Measurements from ENCODE around the gene UGT1A6.
"Not testable (repeated sequence)": the region's sequence is repeated elsewhere in the genome, so short reads cannot be mapped to it uniquely, and the experiment has no call there.

Gene UGT1A6

DNA sequence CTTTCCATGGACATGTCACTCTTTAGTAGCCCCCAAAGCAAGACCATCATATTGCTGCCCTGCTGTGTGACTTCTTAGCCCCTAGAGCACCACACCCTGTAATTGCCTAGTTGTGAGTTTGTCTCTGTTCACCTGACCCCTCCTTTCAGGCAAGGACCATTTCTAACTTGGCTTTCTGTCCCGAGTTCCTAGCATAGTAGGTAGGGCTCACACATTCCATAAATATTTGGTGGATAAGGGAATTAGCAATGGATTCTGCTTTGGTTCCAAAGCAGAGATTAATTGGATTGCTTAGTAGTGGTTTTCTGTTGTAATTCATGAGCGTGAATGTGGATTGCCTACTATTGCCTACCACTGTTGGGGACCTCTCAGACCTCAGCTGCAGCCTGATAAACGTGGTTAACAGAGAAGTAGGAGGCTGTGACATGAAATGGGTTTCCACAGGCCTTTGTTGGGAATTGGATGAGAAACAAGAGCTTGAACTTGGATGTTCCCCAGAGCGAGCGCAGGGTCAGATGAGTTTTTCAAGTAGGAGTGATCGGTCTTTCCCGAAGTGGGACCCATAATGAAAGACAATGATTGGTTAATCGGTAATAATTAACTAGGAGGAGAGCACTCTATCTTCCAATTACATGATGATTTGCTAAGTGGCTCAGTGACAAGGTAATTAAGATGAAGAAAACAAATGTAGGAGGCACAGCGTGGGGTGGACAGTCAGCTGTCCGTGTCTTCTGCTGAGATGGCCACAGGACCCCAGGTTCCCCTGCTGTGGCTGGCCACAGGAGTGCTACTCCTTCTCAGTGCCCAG is 54.0 kb downstream of the UGT1A6 start:
- H4K20me1 ChIP-seq (ENCODE audit: insufficient read depth, low read length), result no peaks in the 10 kb centered on the region
- no peak overlapping the region for H3K9ac ChIP-seq (ENCODE audit: low read length)
- no peak overlapping the region for H3K27ac ChIP-seq (ENCODE audit: low read depth, low read length, poor library complexity, severe bottlenecking)
- H3K9me3 ChIP-seq (ENCODE audit: low read length), result no peaks in the 10 kb centered on the region
- TF ChIP-seq EZH2 (IDR thresholded peaks at IDR 0.05; ENCODE audit: borderline replicate concordance, low read length), result no peak
- no peak for TF ChIP-seq CTCF (IDR thresholded peaks at IDR 0.05; ENCODE audit: low read length)
- no peaks in the 10 kb centered on the region for H3F3A ChIP-seq (ENCODE audit: insufficient read depth, low read length)
- H3K4me3 ChIP-seq (ENCODE audit: low read depth, low read length, poor library complexity, severe bottlenecking), result no peak overlapping the region
- no peaks in the 10 kb centered on the region for H3K9me2 ChIP-seq (ENCODE audit: low read depth, low read length)
- no peaks in the 10 kb centered on the region for H3K27me3 ChIP-seq (ENCODE audit: insufficient read depth, low read length)
- no peaks in the 10 kb centered on the region for H3K36me3 ChIP-seq (ENCODE audit: insufficient read depth, low read length)
- H3K79me2 ChIP-seq (ENCODE audit: insufficient read depth, low read length), result no peaks in the 10 kb centered on the region
- H3K4me2 ChIP-seq (ENCODE audit: low read length), result no peak overlapping the region
- H2AFZ ChIP-seq (ENCODE audit: low read length), result no peak overlapping the region
- H3K4me1 ChIP-seq (ENCODE audit: insufficient read depth, low read length, severe bottlenecking), result no peaks in the 10 kb centered on the region

DNA sequence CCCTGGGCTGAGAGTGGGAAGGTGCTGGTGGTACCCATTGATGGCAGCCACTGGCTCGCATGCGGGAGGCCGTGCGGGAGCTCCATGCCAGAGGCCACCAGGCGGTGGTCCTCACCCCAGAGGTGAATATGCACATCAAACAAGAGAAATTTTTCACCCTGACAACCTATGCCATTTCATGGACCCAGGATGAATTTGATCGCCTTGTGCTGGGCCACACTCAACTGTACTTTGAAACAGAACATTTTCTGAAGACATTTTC is 54.5 kb downstream of the UGT1A6 start:
- H3K27me3 ChIP-seq (ENCODE audit: insufficient read depth, low read length), result no peaks in the 10 kb centered on the region
- H3K9me3 ChIP-seq (ENCODE audit: low read length), result no peaks in the 10 kb centered on the region

DNA sequence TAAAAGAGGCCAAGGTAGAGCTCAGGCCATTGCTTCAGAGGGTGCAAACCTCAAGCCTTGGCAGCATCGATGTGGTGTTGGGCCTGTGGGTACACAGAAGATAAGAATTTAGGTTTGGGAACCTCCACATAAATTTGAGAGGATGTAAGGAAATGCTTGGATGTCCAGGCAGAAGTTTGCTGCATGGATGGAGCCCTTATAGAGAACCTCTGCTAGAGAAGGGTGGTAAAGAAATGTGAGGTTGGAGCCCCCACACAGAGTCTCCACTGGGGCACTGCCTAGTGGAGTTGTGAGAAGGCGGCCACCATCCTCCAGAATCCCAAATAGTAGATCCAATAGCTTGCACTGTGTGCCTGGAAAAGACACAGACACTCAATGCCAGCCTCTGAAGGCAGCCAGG is 58.0 kb downstream of the UGT1A6 start:
- not testable (repeated sequence) for H3K36me3 ChIP-seq (ENCODE audit: insufficient read depth, low read length); H3K4me3 ChIP-seq (ENCODE audit: low read depth, low read length, poor library complexity, severe bottlenecking); H3K9ac ChIP-seq (ENCODE audit: low read length); H3K27me3 ChIP-seq (ENCODE audit: insufficient read depth, low read length); H3K4me1 ChIP-seq (ENCODE audit: insufficient read depth, low read length, severe bottlenecking); H3K9me3 ChIP-seq (ENCODE audit: low read length); H3K79me2 ChIP-seq (ENCODE audit: insufficient read depth, low read length); H4K20me1 ChIP-seq (ENCODE audit: insufficient read depth, low read length); H3K27ac ChIP-seq (ENCODE audit: low read depth, low read length, poor library complexity, severe bottlenecking); H3F3A ChIP-seq (ENCODE audit: insufficient read depth, low read length); H3K4me2 ChIP-seq (ENCODE audit: low read length); H2AFZ ChIP-seq (ENCODE audit: low read length); H3K9me2 ChIP-seq (ENCODE audit: low read depth, low read length)

More for the DNA sequence above, 54.5 kb downstream of the UGT1A6 start:
- H3K9me2 ChIP-seq (ENCODE audit: low read depth, low read length), result no peaks in the 10 kb centered on the region
- no peaks in the 10 kb centered on the region for H3F3A ChIP-seq (ENCODE audit: insufficient read depth, low read length)
- no peak overlapping the region for H2AFZ ChIP-seq (ENCODE audit: low read length)
- no peaks in the 10 kb centered on the region for H3K36me3 ChIP-seq (ENCODE audit: insufficient read depth, low read length)
- no peaks in the 10 kb centered on the region for H3K4me1 ChIP-seq (ENCODE audit: insufficient read depth, low read length, severe bottlenecking)
- no peak overlapping the region for H3K4me3 ChIP-seq (ENCODE audit: low read depth, low read length, poor library complexity, severe bottlenecking)
- TF ChIP-seq EZH2 (IDR thresholded peaks at IDR 0.05; ENCODE audit: borderline replicate concordance, low read length) (no peak), CTCF (IDR thresholded peaks at IDR 0.05; ENCODE audit: low read length) (no peak)
- H3K27ac ChIP-seq (ENCODE audit: low read depth, low read length, poor library complexity, severe bottlenecking), result no peak overlapping the region
- no peak overlapping the region for H3K4me2 ChIP-seq (ENCODE audit: low read length)
- H4K20me1 ChIP-seq (ENCODE audit: insufficient read depth, low read length), result no peaks in the 10 kb centered on the region
- no peaks in the 10 kb centered on the region for H3K79me2 ChIP-seq (ENCODE audit: insufficient read depth, low read length)
- no peak overlapping the region for H3K9ac ChIP-seq (ENCODE audit: low read length)

DNA sequence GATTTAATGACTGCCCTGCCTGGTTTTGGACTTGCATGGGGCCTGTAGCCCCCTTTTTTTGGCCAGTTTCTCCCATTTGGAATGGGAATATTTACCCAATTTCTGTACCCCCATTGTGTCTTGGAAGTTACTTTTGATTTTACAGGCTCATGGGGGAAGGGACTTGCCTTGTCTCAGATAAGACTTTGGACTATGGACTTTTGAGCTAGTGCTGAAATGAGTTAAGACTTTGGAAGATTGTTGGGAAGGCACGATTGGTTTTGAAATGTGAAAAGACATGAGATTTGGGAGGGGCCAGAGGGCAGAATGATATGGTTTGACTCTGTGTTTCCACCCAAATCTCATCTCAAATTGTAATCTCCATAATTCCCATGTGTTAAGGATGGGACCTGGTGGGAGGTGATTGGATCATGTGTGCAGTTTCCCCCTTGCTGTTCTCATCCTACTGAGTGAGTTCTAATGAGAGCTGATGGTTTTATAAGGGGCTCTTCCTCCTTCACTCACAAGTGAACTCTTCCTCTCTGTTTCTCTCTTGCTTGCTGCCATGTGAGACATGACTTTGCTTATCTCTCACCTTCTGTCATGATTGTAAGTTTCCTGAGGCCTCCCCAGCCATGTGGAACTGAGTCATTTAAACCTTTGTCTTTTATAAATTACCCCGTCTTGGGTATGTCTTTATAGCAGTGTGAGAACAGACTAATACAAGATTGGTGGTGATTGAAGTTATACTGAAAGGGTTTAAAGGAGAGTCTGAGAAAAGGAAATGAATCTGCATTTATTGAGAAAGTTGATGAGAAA is 58.7 kb downstream of the UGT1A6 start:
- not testable (repeated sequence) for H3K36me3 ChIP-seq (ENCODE audit: insufficient read depth, low read length); H2AFZ ChIP-seq (ENCODE audit: low read length); H4K20me1 ChIP-seq (ENCODE audit: insufficient read depth, low read length); H3K4me3 ChIP-seq (ENCODE audit: low read depth, low read length, poor library complexity, severe bottlenecking); H3K4me2 ChIP-seq (ENCODE audit: low read length); H3K79me2 ChIP-seq (ENCODE audit: insufficient read depth, low read length); H3K27me3 ChIP-seq (ENCODE audit: insufficient read depth, low read length); H3K9me2 ChIP-seq (ENCODE audit: low read depth, low read length); H3K9ac ChIP-seq (ENCODE audit: low read length); H3K27ac ChIP-seq (ENCODE audit: low read depth, low read length, poor library complexity, severe bottlenecking); H3F3A ChIP-seq (ENCODE audit: insufficient read depth, low read length); H3K4me1 ChIP-seq (ENCODE audit: insufficient read depth, low read length, severe bottlenecking); H3K9me3 ChIP-seq (ENCODE audit: low read length)
